IMR-90 (cell line): ENCODE measurements around the gene CDKN2A.

Experiments used
- CTCF ChIP-seq: conservative IDR thresholded peaks from 2 replicates; pipeline ENCODE4 v1.5.1; 2012; ENCODE audit warnings: mild to moderate bottlenecking, low read depth, low read length, improper control_type of control experiment
- FOS ChIP-seq: fragments of 150-350 bp; IDR thresholded peaks from 2 replicates; pipeline ENCODE4 v1.6.1; 2016; ENCODE audit warnings: low read depth, low read length
- MAFK ChIP-seq: IDR thresholded peaks from 2 replicates; pipeline ENCODE4 v1.6.1; 2012; ENCODE audit warnings: low read depth, low read length, improper control_type of control experiment
- MXI1 ChIP-seq: IDR thresholded peaks from 2 replicates; pipeline ENCODE4 v1.6.1; 2012; ENCODE audit warnings: low read depth, mild to moderate bottlenecking, low read length, moderate library complexity, borderline replicate concordance
- SMC3 ChIP-seq: fragments of 150-350 bp; IDR thresholded peaks from 2 replicates; pipeline ENCODE4 v1.6.1; 2016; ENCODE audit warnings: low read depth, mild to moderate bottlenecking, antibody characterized with exemption, low read length, moderate library complexity

GRCh38 chr9:21933281-21933680, 60.9 kb downstream of the CDKN2A start:
- TF ChIP-seq CTCF (no peak), SMC3 (no peak), MAFK (no peak), FOS (no peak), MXI1 (no peak)
